Measurements from ENCODE around the gene SPDEF. TPM values are rescaled to one million over a fixed set of nuclear protein-coding genes. Genes with fewer than 3 reads are reported as not detected.

Gene SPDEF
- polyA plus RNA-seq, 10 donors: 0.07 to 0.09 (median 0.08) TPM; not detected in 7

GRCh38 chr6:34544776-34545471 is 11.2 kb downstream of the SPDEF start:
- DNase-seq: no peak

- DNase-seq: no peak
Measured at GRCh38 chr6:34544052-34544604, 12.0 kb downstream of the SPDEF start.

- DNase-seq: no peak
Measured at GRCh38 chr6:34543421-34543820, 12.7 kb downstream of the SPDEF start.

GRCh38 chr6:34540841-34541240 is 15.3 kb downstream of the SPDEF start:
- no peak for DNase-seq

- DNase-seq: no peak
Measured at GRCh38 chr6:34540222-34540621, 15.9 kb downstream of the SPDEF start.

GRCh38 chr6:34539181-34539580 is 16.9 kb downstream of the SPDEF start:
- no peak for DNase-seq

- no peak for DNase-seq
Measured at GRCh38 chr6:34538581-34538980, 17.5 kb downstream of the SPDEF start.

GRCh38 chr6:34537922-34538550 is 18.1 kb downstream of the SPDEF start:
- no peak for DNase-seq

- DNase-seq: no peak
Measured at GRCh38 chr6:34536959-34537848, 18.9 kb downstream of the SPDEF start.

- DNase-seq: no peak
Measured at GRCh38 chr6:34536251-34536958, 19.7 kb downstream of the SPDEF start.

- DNase-seq: no peak
Measured at GRCh38 chr6:34535646-34536045, 20.5 kb downstream of the SPDEF start.

GRCh38 chr6:34535199-34535598 is 20.9 kb downstream of the SPDEF start:
- DNase-seq: no peak

- no peak for DNase-seq
Measured at GRCh38 chr6:34534656-34535055, 21.5 kb downstream of the SPDEF start.

- DNase-seq: no peak
Measured at GRCh38 chr6:34534146-34534545, 22.0 kb downstream of the SPDEF start.

- no peak for DNase-seq
Measured at GRCh38 chr6:34532230-34532629, 23.9 kb downstream of the SPDEF start.

GRCh38 chr6:34531580-34532201 is 24.4 kb downstream of the SPDEF start:
- peak; percentile 29 to 78 (median 70) for DNase-seq

- no peak for DNase-seq
Measured at GRCh38 chr6:34530753-34531365, 25.3 kb downstream of the SPDEF start.

- DNase-seq: no peak
Measured at GRCh38 chr6:34529665-34530327, 26.3 kb downstream of the SPDEF start.

GRCh38 chr6:34528996-34529664 is 27.0 kb downstream of the SPDEF start:
- no peak for DNase-seq

All from muscle of back (tissue), 11 donors.